Measurements from ENCODE around the gene CCDC171. TPM values are rescaled to one million over a fixed set of nuclear protein-coding genes. Genes with fewer than 3 reads are reported as not detected.

The CCDC171 gene
- total and polyA plus RNA-seq, 2 experiments from 2014 or later = 4.4 to 5.1 TPM

GRCh38 chr9:15642369-15642962, 89.6 kb downstream of the CCDC171 start:
- DNase-seq (ENCODE audit: low spot score) (peak; percentile 62), ATAC-seq (no peak)
- no peaks in the 10 kb centered on the region for H4K20me1 ChIP-seq (replicated peaks; ENCODE audit: insufficient read depth)
- no peak overlapping the region for H3K4me3 Mint-ChIP-seq
- H3K36me3 ChIP-seq (ENCODE audit: insufficient read depth) = peaks cover 7% of the 10 kb centered on the region; the same call in 1 of the 2 replicates
- H3K4me1 Mint-ChIP-seq = 0 out of 3 replicates have a peak, but pooled peaks cover 2% of the 10 kb centered on the region
- H3K4me3 ChIP-seq = no peak overlapping the region
- H3K27ac ChIP-seq (ENCODE audit: low read depth) = no peak overlapping the region
- H3K4me2 ChIP-seq = no peak overlapping the region
- peaks cover 2% of the 10 kb centered on the region for H3K27me3 Mint-ChIP-seq (ENCODE audit: insufficient read depth, low read depth, poor library complexity)
- peaks cover 17% of the 10 kb centered on the region for H3K36me3 Mint-ChIP-seq (ENCODE audit: low read depth)
- H2AFZ ChIP-seq = no peak overlapping the region
- no peak for TF ChIP-seq POLR2AphosphoS5 (IDR thresholded peaks at IDR 0.05; ENCODE audit: low read depth)
- TF ChIP-seq CTCF (conservative IDR thresholded peaks at IDR 0.05; ENCODE audit: low read depth in 2 of 2) = peak; percentile 53 to 70
- TF ChIP-seq NANOG (IDR thresholded peaks at IDR 0.05; ENCODE audit: borderline replicate concordance) = no peak
- H3K79me2 ChIP-seq (replicated peaks; ENCODE audit: insufficient read depth) = no peaks in the 10 kb centered on the region
- H3F3A ChIP-seq (replicated peaks; ENCODE audit: low read depth) = no peaks in the 10 kb centered on the region
- no peaks in the 10 kb centered on the region for H3K9me2 ChIP-seq (ENCODE audit: insufficient read depth)
- peaks cover 29% of the 10 kb centered on the region for H3K9me3 Mint-ChIP-seq
- 0 out of 2 replicates have a peak, but pooled peaks cover 6% of the 10 kb centered on the region for H3K4me1 ChIP-seq (ENCODE audit: insufficient read depth)
- no peak overlapping the region for H3K27ac Mint-ChIP-seq
- H3K27me3 ChIP-seq (ENCODE audit: insufficient read depth) = no peaks in the 10 kb centered on the region

DNA sequence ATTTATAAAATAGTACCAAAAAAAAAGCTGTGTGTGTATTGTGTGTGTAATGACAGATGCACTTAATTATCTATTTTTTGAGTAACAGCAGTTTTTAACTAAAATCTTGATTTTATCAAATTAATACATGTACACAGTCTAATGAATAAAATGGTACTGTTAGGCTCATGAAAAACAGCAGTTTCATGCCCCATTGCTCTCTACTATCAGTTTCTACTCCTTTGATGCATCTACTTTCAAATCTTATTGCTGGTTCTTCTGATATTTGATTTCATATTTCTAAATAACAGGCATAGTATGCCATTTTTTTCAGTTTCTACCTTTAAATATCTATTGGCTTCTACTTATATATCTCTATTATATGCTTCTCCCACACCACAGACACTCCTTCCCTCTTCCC, 117.4 kb downstream of the CCDC171 start:
- no peak overlapping the region for H3K4me2 ChIP-seq
- no peaks in the 10 kb centered on the region for H3K4me1 Mint-ChIP-seq
- H3K9me3 Mint-ChIP-seq = peaks cover 4% of the 10 kb centered on the region; the same call in 2 of the 3 replicates

More for the DNA sequence above, 117.4 kb downstream of the CCDC171 start:
- H4K20me1 ChIP-seq (replicated peaks; ENCODE audit: insufficient read depth) = no peaks in the 10 kb centered on the region
- no peak for ATAC-seq
- Mint-ChIP-seq H3K4me3 (no peak overlapping the region), H3K27ac (no peak overlapping the region), H3K36me3 (ENCODE audit: low read depth) (peaks cover 9% of the 10 kb centered on the region; the same call in 1 of the 3 replicates), H3K27me3 (ENCODE audit: insufficient read depth, low read depth, poor library complexity) (peaks cover 2% of the 10 kb centered on the region)
- no peaks in the 10 kb centered on the region for H3K4me1 ChIP-seq (ENCODE audit: insufficient read depth)
- H3K4me3 ChIP-seq = no peak overlapping the region
- no peaks in the 10 kb centered on the region for H3K79me2 ChIP-seq (replicated peaks; ENCODE audit: insufficient read depth)
- H3K9me2 ChIP-seq (ENCODE audit: insufficient read depth) = no peaks in the 10 kb centered on the region; the same call in 1 of the 2 replicates
- H2AFZ ChIP-seq = no peak overlapping the region
- H3K36me3 ChIP-seq (ENCODE audit: insufficient read depth) = no peaks in the 10 kb centered on the region
- TF ChIP-seq ZNF462 (CRISPR knock-in tag; IDR thresholded peaks at IDR 0.05) = no peak
- TF ChIP-seq ZNF331 (CRISPR knock-in tag; IDR thresholded peaks at IDR 0.05; ENCODE audit: low read depth) = no peak
- TF ChIP-seq, protein P1, sequence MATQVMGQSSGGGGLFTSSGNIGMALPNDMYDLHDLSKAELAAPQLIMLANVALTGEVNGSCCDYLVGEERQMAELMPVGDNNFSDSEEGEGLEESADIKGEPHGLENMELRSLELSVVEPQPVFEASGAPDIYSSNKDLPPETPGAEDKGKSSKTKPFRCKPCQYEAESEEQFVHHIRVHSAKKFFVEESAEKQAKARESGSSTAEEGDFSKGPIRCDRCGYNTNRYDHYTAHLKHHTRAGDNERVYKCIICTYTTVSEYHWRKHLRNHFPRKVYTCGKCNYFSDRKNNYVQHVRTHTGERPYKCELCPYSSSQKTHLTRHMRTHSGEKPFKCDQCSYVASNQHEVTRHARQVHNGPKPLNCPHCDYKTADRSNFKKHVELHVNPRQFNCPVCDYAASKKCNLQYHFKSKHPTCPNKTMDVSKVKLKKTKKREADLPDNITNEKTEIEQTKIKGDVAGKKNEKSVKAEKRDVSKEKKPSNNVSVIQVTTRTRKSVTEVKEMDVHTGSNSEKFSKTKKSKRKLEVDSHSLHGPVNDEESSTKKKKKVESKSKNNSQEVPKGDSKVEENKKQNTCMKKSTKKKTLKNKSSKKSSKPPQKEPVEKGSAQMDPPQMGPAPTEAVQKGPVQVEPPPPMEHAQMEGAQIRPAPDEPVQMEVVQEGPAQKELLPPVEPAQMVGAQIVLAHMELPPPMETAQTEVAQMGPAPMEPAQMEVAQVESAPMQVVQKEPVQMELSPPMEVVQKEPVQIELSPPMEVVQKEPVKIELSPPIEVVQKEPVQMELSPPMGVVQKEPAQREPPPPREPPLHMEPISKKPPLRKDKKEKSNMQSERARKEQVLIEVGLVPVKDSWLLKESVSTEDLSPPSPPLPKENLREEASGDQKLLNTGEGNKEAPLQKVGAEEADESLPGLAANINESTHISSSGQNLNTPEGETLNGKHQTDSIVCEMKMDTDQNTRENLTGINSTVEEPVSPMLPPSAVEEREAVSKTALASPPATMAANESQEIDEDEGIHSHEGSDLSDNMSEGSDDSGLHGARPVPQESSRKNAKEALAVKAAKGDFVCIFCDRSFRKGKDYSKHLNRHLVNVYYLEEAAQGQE (IDR thresholded peaks at IDR 0.05; ENCODE audit: unreplicated experiment) = no peak
- no peak for TF ChIP-seq JUNB (IDR thresholded peaks at IDR 0.05; ENCODE audit: unreplicated experiment)
- no peak for TF ChIP-seq STAT1 (IDR thresholded peaks at IDR 0.05; ENCODE audit: unreplicated experiment)
- no peak for TF ChIP-seq EZH2 (IDR thresholded peaks at IDR 0.05; ENCODE audit: low read depth, unreplicated experiment)
- no peaks in the 10 kb centered on the region for H3K27me3 ChIP-seq (ENCODE audit: insufficient read depth)
- DNase-seq (ENCODE audit: low spot score) = no peak
- H3K27ac ChIP-seq (ENCODE audit: low read depth) = no peak overlapping the region
- H3F3A ChIP-seq (replicated peaks; ENCODE audit: low read depth) = no peaks in the 10 kb centered on the region

All from GM23338 (cell line).